Endothelial cell of umbilical vein (primary cell): Measurements from ENCODE around the gene BIN2. TPM values are rescaled to one million over a fixed set of nuclear protein-coding genes. Genes with fewer than 3 reads are reported as not detected.

ENCODE experiments used
- BruUV-seq: library from RNA; stranded (reverse); fragments of 400-500 nt; replicated peaks from 2 replicates; lab custom pipeline; 2021; lab: Mats Ljungman, UMichigan
- CTCF ChIA-PET: fragments of 300-600, 350-600 bp; sonication (Branson Sonifier 250); formaldehyde crosslinking; loops from one replicate; lab custom pipeline; 2021; ENCODE audit warnings: antibody characterized with exemption, inconsistent platforms; lab: Charles Lee
- POLR2A ChIA-PET: fragments of 300-600, 350-600 bp; sonication (Branson Sonifier 250); formaldehyde crosslinking; loops from one replicate; lab custom pipeline; 2021; ENCODE audit warnings: antibody characterized with exemption, inconsistent platforms; lab: Charles Lee
- DNase-seq: peaks from one replicate; pipeline ENCODE4 v3.0.0-alpha.2; 2011; ENCODE audit warnings: low read depth, low spot score
- FAIRE-seq: peaks from 2 replicates; lab custom pipeline; 2011; peaks lifted over from hg19 to GRCh38; lab: Jason Lieb, UNC
- H2AFZ ChIP-seq: 2 replicates; pipeline ENCODE4 v1.6.0; 2012; ENCODE audit warnings: low read depth, low read length, control low read depth, inconsistent platforms
- H3K27ac ChIP-seq: 2 replicates; pipeline ENCODE4 v1.5.1; 2011; ENCODE audit warnings: low read depth, mild to moderate bottlenecking, control low read depth, low read length, moderate library complexity; ENCODE audit not compliant: insufficient read depth
- H3K27me3 ChIP-seq, 2 experiments: 2 replicates each; pipeline versions ENCODE4 v1.6.0 to v1.6.1; 2011; ENCODE audit warnings: low read length in 2 of 2, mixed read lengths in 1 of 2; ENCODE audit not compliant: control insufficient read depth in 2 of 2, insufficient read depth in 2 of 2
- H3K36me3 ChIP-seq, 2 experiments: 2 replicates in 1 of 2; 3 replicates in 1 of 2; pipeline ENCODE4 v1.5.1; 2011; ENCODE audit warnings: low read length in 2 of 2, mild to moderate bottlenecking in 1 of 2, moderate library complexity in 1 of 2; ENCODE audit not compliant: control insufficient read depth in 2 of 2, insufficient read depth in 2 of 2; ENCODE audit errors: extremely low read depth in 1 of 2
- H3K4me1 ChIP-seq: 3 replicates; pipeline ENCODE4 v1.5.1; 2011; ENCODE audit warnings: mild to moderate bottlenecking, low read length; ENCODE audit not compliant: control insufficient read depth, insufficient read depth; ENCODE audit errors: extremely low read depth
- H3K4me2 ChIP-seq: 2 replicates; pipeline ENCODE4 v1.6.1; 2011; ENCODE audit warnings: low read length, control low read depth, mixed read lengths; ENCODE audit not compliant: insufficient read depth
- H3K4me3 ChIP-seq, 3 experiments: fragments of 200-600 bp in 1 of 3; sonication (generic), shearing (Covaris generic) in 1 of 3; replicated peaks in 1 of 3; 2 replicates each; pipeline ENCODE4 v1.5.1; 2011 to 2016; ENCODE audit warnings: control low read depth in 3 of 3, low read length in 3 of 3, mild to moderate bottlenecking in 2 of 3, inconsistent platforms in 1 of 3, low read depth in 1 of 3, moderate library complexity in 1 of 3; ENCODE audit not compliant: insufficient read depth in 1 of 3
- H3K79me2 ChIP-seq: 2 replicates; pipeline ENCODE4 v1.6.0; 2012; ENCODE audit warnings: low read length, inconsistent platforms; ENCODE audit not compliant: control insufficient read depth, insufficient read depth
- H3K9ac ChIP-seq: replicated peaks from 2 replicates; pipeline ENCODE3; 2011; ENCODE audit warnings: low read length, control low read depth; ENCODE audit not compliant: insufficient read depth; ENCODE audit errors: extremely low read depth
- H3K9me1 ChIP-seq: replicated peaks from 3 replicates; pipeline ENCODE4 v1.6.0; 2011; ENCODE audit warnings: mild to moderate bottlenecking, low read length; ENCODE audit not compliant: control insufficient read depth, insufficient read depth; ENCODE audit errors: extremely low read depth
- H3K9me3 ChIP-seq: replicated peaks from 2 replicates; pipeline ENCODE4 v1.5.1; 2012; ENCODE audit warnings: low read length, inconsistent platforms; ENCODE audit not compliant: control insufficient read depth, insufficient read depth
- H4K20me1 ChIP-seq: replicated peaks from 2 replicates; pipeline ENCODE3; 2011; ENCODE audit warnings: mild to moderate bottlenecking, low read length; ENCODE audit not compliant: control insufficient read depth, insufficient read depth; ENCODE audit errors: extremely low read depth
- EZH2 ChIP-seq: IDR thresholded peaks from 2 replicates; pipeline ENCODE4 v1.6.1; 2012; ENCODE audit warnings: borderline replicate concordance, low read depth, mild to moderate bottlenecking, moderate library complexity, low read length, inconsistent platforms; ENCODE audit not compliant: severe bottlenecking
- FOS ChIP-seq: IDR thresholded peaks from 2 replicates; pipeline ENCODE4 v1.6.1; 2011; ENCODE audit warnings: mild to moderate bottlenecking, low read length, moderate library complexity, borderline replicate concordance; ENCODE audit not compliant: insufficient read depth
- GATA2 ChIP-seq: IDR thresholded peaks from 2 replicates; pipeline ENCODE4 v1.7.0; 2011; ENCODE audit warnings: low read depth, mild to moderate bottlenecking, moderate library complexity, mixed read lengths, low read length; ENCODE audit not compliant: insufficient read length, insufficient read depth
- JUN ChIP-seq: IDR thresholded peaks from 2 replicates; pipeline ENCODE4 v1.6.1; 2011; ENCODE audit warnings: borderline replicate concordance, low read depth; ENCODE audit not compliant: insufficient read length, insufficient read depth
- MYC ChIP-seq: IDR thresholded peaks from one replicate; pipeline ENCODE4 v1.6.1; 2011; ENCODE audit warnings: mild to moderate bottlenecking, low read depth, low read length
- POLR2A ChIP-seq: IDR thresholded peaks from 2 replicates; pipeline ENCODE4 v1.6.1; 2012; ENCODE audit warnings: low read depth, mild to moderate bottlenecking, control low read depth, low read length
- POLR2AphosphoS5 ChIP-seq: IDR thresholded peaks from 2 replicates; pipeline ENCODE4 v1.6.1; 2012; ENCODE audit warnings: low read depth, mild to moderate bottlenecking, control low read depth, low read length, moderate library complexity; ENCODE audit not compliant: insufficient read depth
- dilution Hi-C: fragments of 300-500 bp; cut with MboI; formaldehyde crosslinking; loops from one replicate; pipeline ENCODE4 v1.15.0; 2019; ENCODE audit warnings: low sequenced_read_pairs; ENCODE audit not compliant: extremely low pct_ligation_motif_present
- intact Hi-C: fragments of 100-400 bp; cut with micrococcal nuclease; formaldehyde crosslinking; loops from one replicate; pipeline ENCODE4 v1.10.0; 2022
- polyA plus RNA-seq, 4 experiments: library from polyadenylated mRNA; depleted of rRNA in 3 of 4; stranded (reverse) in 3 of 4; unstranded in 1 of 4; fragments of >200 nt; gene quantifications; 2 replicates each; pipeline versions ENCODE4 v1.2.1 to v1.2.3, GENCODE V29; 2011 to 2012; ENCODE audit warnings: missing spikeins in 1 of 4
- total RNA-seq: library from RNA; stranded (reverse); gene quantifications from 2 replicates; pipeline ENCODE4 v1.2.3, GENCODE V29; 2021
- TF ChIP-seq, protein P1 (sequence below), 2 donors: IDR thresholded peaks; 1 replicate in 1 of 2; 2 replicates in 1 of 2; pipeline ENCODE4 v1.5.1; 2011; ENCODE audit warnings: low read length in 2 of 2, mild to moderate bottlenecking in 2 of 2, moderate library complexity in 2 of 2, control low read depth in 1 of 2, inconsistent platforms in 1 of 2, low read depth in 1 of 2; ENCODE audit not compliant: insufficient read depth in 1 of 2; ENCODE audit errors: extremely low read depth in 1 of 2
- TF ChIP-seq, protein P2 (sequence below): IDR thresholded peaks from 2 replicates; pipeline ENCODE4 v1.6.1; 2011; ENCODE audit not compliant: insufficient read depth, insufficient read length

Gene BIN2
- total and polyA plus RNA-seq, 2 donors (not counting 3 experiments of a cell fraction or from before 2014, with no cell fraction given): not detected

DNA sequence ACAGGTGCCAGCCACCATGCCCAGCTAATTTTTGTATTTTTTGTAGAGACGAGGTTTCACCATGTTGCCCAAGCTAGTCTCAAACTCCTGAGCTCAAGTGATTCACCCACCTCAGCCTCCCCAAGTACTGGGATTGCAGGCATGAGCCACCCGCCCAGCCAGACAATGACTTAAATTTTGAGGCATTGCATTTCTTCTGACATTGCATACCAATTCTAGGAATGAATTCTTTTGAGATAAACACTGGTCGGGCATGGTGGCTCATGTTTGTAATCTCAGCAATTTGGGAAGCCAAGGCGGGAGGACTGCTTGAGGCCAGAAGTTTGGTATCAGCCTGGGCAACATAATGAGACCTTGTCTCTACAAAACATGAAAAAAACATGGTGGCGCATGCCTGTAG, 25.1 kb upstream of the BIN2 start:
- no peaks in the 10 kb centered on the region for H3K27me3 ChIP-seq
- no peak for TF ChIP-seq FOS
- TF ChIP-seq MYC: no peak
- no peak for TF ChIP-seq GATA2
- TF ChIP-seq, protein P1, sequence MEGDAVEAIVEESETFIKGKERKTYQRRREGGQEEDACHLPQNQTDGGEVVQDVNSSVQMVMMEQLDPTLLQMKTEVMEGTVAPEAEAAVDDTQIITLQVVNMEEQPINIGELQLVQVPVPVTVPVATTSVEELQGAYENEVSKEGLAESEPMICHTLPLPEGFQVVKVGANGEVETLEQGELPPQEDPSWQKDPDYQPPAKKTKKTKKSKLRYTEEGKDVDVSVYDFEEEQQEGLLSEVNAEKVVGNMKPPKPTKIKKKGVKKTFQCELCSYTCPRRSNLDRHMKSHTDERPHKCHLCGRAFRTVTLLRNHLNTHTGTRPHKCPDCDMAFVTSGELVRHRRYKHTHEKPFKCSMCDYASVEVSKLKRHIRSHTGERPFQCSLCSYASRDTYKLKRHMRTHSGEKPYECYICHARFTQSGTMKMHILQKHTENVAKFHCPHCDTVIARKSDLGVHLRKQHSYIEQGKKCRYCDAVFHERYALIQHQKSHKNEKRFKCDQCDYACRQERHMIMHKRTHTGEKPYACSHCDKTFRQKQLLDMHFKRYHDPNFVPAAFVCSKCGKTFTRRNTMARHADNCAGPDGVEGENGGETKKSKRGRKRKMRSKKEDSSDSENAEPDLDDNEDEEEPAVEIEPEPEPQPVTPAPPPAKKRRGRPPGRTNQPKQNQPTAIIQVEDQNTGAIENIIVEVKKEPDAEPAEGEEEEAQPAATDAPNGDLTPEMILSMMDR (IDR thresholded peaks at IDR 0.05; ENCODE audit: extremely low read depth in 1 of 2, insufficient read depth in 1 of 2, low read depth in 1 of 2, low read length in 2 of 2): no peak
- TF ChIP-seq, protein P2, sequence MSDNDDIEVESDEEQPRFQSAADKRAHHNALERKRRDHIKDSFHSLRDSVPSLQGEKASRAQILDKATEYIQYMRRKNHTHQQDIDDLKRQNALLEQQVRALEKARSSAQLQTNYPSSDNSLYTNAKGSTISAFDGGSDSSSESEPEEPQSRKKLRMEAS: no peak
- TF ChIP-seq POLR2AphosphoS5: no peak
- no peak for TF ChIP-seq POLR2A
- no peak for TF ChIP-seq EZH2
- no peak for TF ChIP-seq JUN
- H3K4me3 ChIP-seq: no peak overlapping the region
- no peak for DNase-seq
- dilution Hi-C loops: no loop called here
- CTCF ChIA-PET: interaction anchor here (1.0 to 4.3 kb wide), 3 partner anchors 8 to 584 kb away, joined by 3 to 33 read pairs (median 6); no protein-coding TSS in a partner anchor
- no peak overlapping the region for H3K27ac ChIP-seq
- H3K9me1 ChIP-seq: no peaks in the 10 kb centered on the region
- no peaks in the 10 kb centered on the region for H3K36me3 ChIP-seq
- H3K9ac ChIP-seq: no peak overlapping the region
- no TSS peak for BruUV-seq
- peak; percentile 44 for FAIRE-seq
- no peaks in the 10 kb centered on the region for H4K20me1 ChIP-seq
- intact Hi-C loops: no loop called here
- no peaks in the 10 kb centered on the region for H3K4me1 ChIP-seq
- H3K9me3 ChIP-seq: no peaks in the 10 kb centered on the region
- POLR2A ChIA-PET: no interaction called here
- no peaks in the 10 kb centered on the region for H3K79me2 ChIP-seq
- no peak overlapping the region for H2AFZ ChIP-seq
- no peak overlapping the region for H3K4me2 ChIP-seq
